GM12878 (cell line): ENCODE data around the gene VAMP3. TPM values are rescaled to one million over a fixed set of nuclear protein-coding genes. Genes with fewer than 3 reads are reported as not detected.

Experiments
- ATAC-seq: fragments of 200-7000 bp; cut with Tn5 transposase; 3 replicates; pipeline ENCODE4 v1.9.1; 2020; ENCODE audit warnings: mild to moderate bottlenecking, moderate library complexity
- BruUV-seq: library from RNA; stranded (reverse); fragments of 400-500 nt; replicated peaks from 2 replicates; lab custom pipeline; 2021; lab: Mats Ljungman, UMichigan
- CTCF ChIA-PET: fragments of 300-600 bp; sonication (Branson Sonifier 250); formaldehyde crosslinking; extraction: SDS; loops from one replicate; lab custom pipeline; 2021; ENCODE audit warnings: inconsistent platforms; lab: Yijun Ruan, JAX
- POLR2A ChIA-PET: fragments of 350-600 bp; formaldehyde crosslinking; extraction: SDS; loops from one replicate; lab custom pipeline; 2021; ENCODE audit warnings: inconsistent platforms; lab: Charles Lee
- RAD21 ChIA-PET: fragments of 300-600 bp; sonication (Branson Sonifier 250); formaldehyde crosslinking; loops from one replicate; lab custom pipeline; 2023; ENCODE audit warnings: antibody characterized with exemption; ENCODE audit not compliant: unreplicated experiment; lab: Charles Lee
- SMC1A ChIA-PET: fragments of 300-600 bp; sonication (Branson Sonifier 250); formaldehyde crosslinking; loops from one replicate; lab custom pipeline; 2023; ENCODE audit not compliant: unreplicated experiment, uncharacterized antibody; lab: Charles Lee
- DNase-seq: peaks from one replicate; pipeline ENCODE4 v3.0.0-alpha.2; 2011; ENCODE audit warnings: low read depth, low spot score
- FAIRE-seq: peaks from 3 replicates; lab custom pipeline; 2011; peaks lifted over from hg19 to GRCh38; lab: Jason Lieb, UNC
- H2AFZ ChIP-seq: 2 replicates; pipeline ENCODE4 v1.6.0; 2011; ENCODE audit warnings: low read depth, low read length, control low read depth; ENCODE audit not compliant: control insufficient read depth
- H3K27ac ChIP-seq: 2 replicates; pipeline ENCODE4 v1.5.1; 2011; ENCODE audit warnings: control low read depth; ENCODE audit not compliant: control insufficient read depth, insufficient read depth
- H3K27me3 ChIP-seq, 2 experiments: replicated peaks in 1 of 2; 2 replicates each; pipeline versions ENCODE4 v1.6.0 to v1.6.1; 2011; ENCODE audit warnings: low read length in 1 of 2; ENCODE audit not compliant: control insufficient read depth in 2 of 2, insufficient read depth in 2 of 2
- H3K36me3 ChIP-seq, 2 experiments: 2 replicates each; pipeline ENCODE4 v1.5.1; 2011; ENCODE audit warnings: low read length in 1 of 2; ENCODE audit not compliant: control insufficient read depth in 2 of 2, insufficient read depth in 2 of 2
- H3K4me1 ChIP-seq: 2 replicates; pipeline ENCODE4 v1.6.1; 2011; ENCODE audit warnings: mild to moderate bottlenecking, low read length, moderate library complexity, mixed read lengths; ENCODE audit not compliant: control insufficient read depth, insufficient read depth
- H3K4me2 ChIP-seq: 2 replicates; pipeline ENCODE4 v1.6.0; 2011; ENCODE audit warnings: control low read depth; ENCODE audit not compliant: control insufficient read depth, insufficient read depth
- H3K4me3 ChIP-seq: fragments of 200-600 bp; sonication (generic); 2 replicates; pipeline ENCODE4 v1.5.1; 2016
- H3K79me2 ChIP-seq: 2 replicates; pipeline ENCODE4 v1.6.0; 2011; ENCODE audit warnings: low read length; ENCODE audit not compliant: control insufficient read depth, insufficient read depth
- H3K9ac ChIP-seq: 2 replicates; pipeline ENCODE4 v1.8.0; 2011; ENCODE audit warnings: low read length, control low read depth, mixed read lengths; ENCODE audit not compliant: control insufficient read depth, insufficient read depth
- H3K9me3 ChIP-seq: replicated peaks from 3 replicates; pipeline ENCODE4 v1.5.1; 2011; ENCODE audit warnings: mild to moderate bottlenecking, low read length; ENCODE audit not compliant: control insufficient read depth, insufficient read depth
- H4K20me1 ChIP-seq: 2 replicates; pipeline ENCODE4 v1.6.0; 2011; ENCODE audit not compliant: control insufficient read depth, insufficient read depth
- ATF2 ChIP-seq: IDR thresholded peaks from 2 replicates; pipeline ENCODE4 v1.6.1; 2012; ENCODE audit warnings: low read length, inconsistent platforms
- BCL11A ChIP-seq: IDR thresholded peaks from 2 replicates; pipeline ENCODE4 v1.6.1; 2011; ENCODE audit warnings: low read depth, low read length
- BCL3 ChIP-seq: IDR thresholded peaks from 2 replicates; pipeline ENCODE4 v1.6.1; 2011; ENCODE audit warnings: borderline replicate concordance, low read depth, mild to moderate bottlenecking, moderate library complexity, low read length; ENCODE audit not compliant: insufficient read depth, poor library complexity, severe bottlenecking
- CHD1 ChIP-seq: IDR thresholded peaks from 2 replicates; pipeline ENCODE4 v1.6.1; 2012; ENCODE audit warnings: low read depth, low read length, improper control_type of control experiment
- CREB1 ChIP-seq: IDR thresholded peaks from 2 replicates; pipeline ENCODE4 v1.6.1; 2012; ENCODE audit warnings: low read depth, mild to moderate bottlenecking, inconsistent platforms
- EED ChIP-seq: sonication (generic); IDR thresholded peaks from 2 replicates; pipeline ENCODE4 v1.6.1; 2016; ENCODE audit warnings: antibody characterized with exemption, low read depth
- ETV6 ChIP-seq, 2 experiments: fragments of 450-650 bp in 1 of 2; IDR thresholded peaks in 1 of 2; conservative IDR thresholded peaks in 1 of 2; 2 replicates each; pipeline ENCODE4 v1.6.1; 2014; ENCODE audit warnings: antibody characterized with exemption in 1 of 2, borderline replicate concordance in 1 of 2, low read depth in 1 of 2, mild to moderate bottlenecking in 1 of 2, moderate library complexity in 1 of 2
- JUND ChIP-seq: IDR thresholded peaks from 2 replicates; pipeline ENCODE4 v1.6.1; 2012; ENCODE audit warnings: low read depth, mild to moderate bottlenecking, low read length, improper control_type of control experiment, moderate library complexity
- MEF2A ChIP-seq: IDR thresholded peaks from 2 replicates; pipeline ENCODE4 v1.6.1; 2011; ENCODE audit warnings: low read depth, mild to moderate bottlenecking, low read length, moderate library complexity; ENCODE audit not compliant: insufficient read depth
- MTA2 ChIP-seq: fragments of 450-650 bp; IDR thresholded peaks from 2 replicates; pipeline ENCODE4 v1.6.1; 2016; ENCODE audit warnings: low read depth, mild to moderate bottlenecking, moderate library complexity
- NRF1 ChIP-seq: conservative IDR thresholded peaks from 2 replicates; pipeline ENCODE4 v1.6.1; 2011; ENCODE audit warnings: mild to moderate bottlenecking, low read depth, low read length, improper control_type of control experiment
- REST ChIP-seq: IDR thresholded peaks from 2 replicates; pipeline ENCODE4 v1.6.1; 2012; ENCODE audit warnings: mild to moderate bottlenecking, low read depth, low read length
- RFX5 ChIP-seq: IDR thresholded peaks from 2 replicates; pipeline ENCODE4 v1.6.1; 2011; ENCODE audit warnings: low read depth, low read length, improper control_type of control experiment
- RUNX3 ChIP-seq: IDR thresholded peaks from 2 replicates; pipeline ENCODE4 v1.6.1; 2012; ENCODE audit warnings: low read length, inconsistent platforms
- ZZZ3 ChIP-seq: IDR thresholded peaks from 2 replicates; pipeline ENCODE4 v1.6.1; 2011; ENCODE audit warnings: low read depth; ENCODE audit not compliant: control insufficient read depth, insufficient read length
- WGBS: methylation state at CpG from one replicate; pipeline ENCODE4 v1.1.6; 2016; ENCODE audit warnings: low lambda C conversion rate; ENCODE audit not compliant: insufficient replicate concordance, insufficient coverage; ENCODE audit errors: missing lambda C conversion rate; 5-methylcytosine and 5-hydroxymethylcytosine counted together
- in situ Hi-C: fragments of 300-500 bp; cut with MboI; formaldehyde crosslinking; loops from 9 replicates; pipeline ENCODE4 v1.14.3; 2018; ENCODE audit warnings: mixed read lengths
- intact Hi-C: fragments of 100-400 bp; cut with micrococcal nuclease; formaldehyde crosslinking; loops from one replicate; pipeline ENCODE4 v1.14.2; 2022; ENCODE audit not compliant: unreplicated experiment
- polyA plus RNA-seq, 11 experiments: library from polyadenylated mRNA; depleted of rRNA in 4 of 11; unstranded in 6 of 11; stranded (reverse) in 5 of 11; fragments of >200 nt; fragmentation: Nextera tagmentation in 4 of 11; fragmentation: Illumina TruSeq in 1 of 11; extraction: Ambion mirVana in 4 of 11; extraction: Trizol in 1 of 11; gene quantifications; 1 replicate in 1 of 11; 2 replicates in 10 of 11; pipeline versions ENCODE4 v1.2.1 to v1.2.3, GENCODE V29; 2011 to 2016; ENCODE audit warnings: inconsistent platforms in 2 of 11, missing spikeins in 2 of 11, low read depth in 1 of 11
- total RNA-seq, 4 experiments: library from RNA; depleted of rRNA in 3 of 4; stranded (reverse); fragments of >200 nt in 3 of 4; fragmentation: Illumina TruSeq in 1 of 4; extraction: Trizol in 1 of 4; gene quantifications; 2 replicates each; pipeline versions ENCODE4 v1.2.1 to v1.2.3, GENCODE V29; 2013 to 2021

The VAMP3 gene
- total and polyA plus RNA-seq, 10 of the 15 experiments (the other 5 are each of a cell fraction or from before 2014, with no cell fraction given) = 4.8 to 24.9 (median 9.7) TPM

- Histone ChIP-seq H3K36me3 (no peaks in the 10 kb centered on the region), H3K4me3 (no peak overlapping the region), H3K4me2 (no peak overlapping the region), H2AFZ (no peak overlapping the region), H3K4me1 (no peaks in the 10 kb centered on the region), H3K9me3 (no peaks in the 10 kb centered on the region), H3K79me2 (no peaks in the 10 kb centered on the region), H3K27ac (no peak overlapping the region), H3K27me3 (no peaks in the 10 kb centered on the region), H4K20me1 (no peaks in the 10 kb centered on the region), H3K9ac (no peak overlapping the region)
- SMC1A ChIA-PET = interaction anchor here (1.0 to 1.3 kb wide), 2 partner anchors 8 to 254 kb away, joined by 3 to 4 read pairs; no protein-coding TSS in a partner anchor
- FAIRE-seq (no peak), ATAC-seq (no peak), DNase-seq (no peak)
- RAD21 ChIA-PET = no interaction called here
- no peak for TF ChIP-seq CHD1
- no peak for TF ChIP-seq ATF2
- no peak for TF ChIP-seq RFX5
- TF ChIP-seq ETV6 (conservative IDR thresholded peaks at IDR 0.05 in 1 of 2, IDR thresholded peaks at IDR 0.05 in 1 of 2; ENCODE audit: borderline replicate concordance in 1 of 2, low read depth in 1 of 2) = no peak
- TF ChIP-seq BCL11A = no peak
- TF ChIP-seq EED = no peak
- no peak for TF ChIP-seq BCL3
- no peak for TF ChIP-seq RUNX3
- TF ChIP-seq CREB1 = no peak
- no peak for TF ChIP-seq MTA2
- TF ChIP-seq JUND = no peak
- TF ChIP-seq ZZZ3 = no peak
- no peak for TF ChIP-seq NRF1
- no peak for TF ChIP-seq MEF2A
- no peak for TF ChIP-seq REST
- 47% methylated on average over 3 of the region's 3 CpGs for WGBS
- intact Hi-C loops (no loop called here), in situ Hi-C loops (no loop called here)
- POLR2A ChIA-PET = no interaction called here
- CTCF ChIA-PET = interaction anchor here (1.6 to 3.9 kb wide), 3 partner anchors 9 to 94 kb away, joined by 3 to 34 read pairs (median 4); no protein-coding TSS in a partner anchor
- BruUV-seq = no TSS peak
Observed at GRCh38 chr1:7761103-7761502, 10.0 kb upstream of the VAMP3 start.
